ENCODE results near the gene WHRN.

DNA sequence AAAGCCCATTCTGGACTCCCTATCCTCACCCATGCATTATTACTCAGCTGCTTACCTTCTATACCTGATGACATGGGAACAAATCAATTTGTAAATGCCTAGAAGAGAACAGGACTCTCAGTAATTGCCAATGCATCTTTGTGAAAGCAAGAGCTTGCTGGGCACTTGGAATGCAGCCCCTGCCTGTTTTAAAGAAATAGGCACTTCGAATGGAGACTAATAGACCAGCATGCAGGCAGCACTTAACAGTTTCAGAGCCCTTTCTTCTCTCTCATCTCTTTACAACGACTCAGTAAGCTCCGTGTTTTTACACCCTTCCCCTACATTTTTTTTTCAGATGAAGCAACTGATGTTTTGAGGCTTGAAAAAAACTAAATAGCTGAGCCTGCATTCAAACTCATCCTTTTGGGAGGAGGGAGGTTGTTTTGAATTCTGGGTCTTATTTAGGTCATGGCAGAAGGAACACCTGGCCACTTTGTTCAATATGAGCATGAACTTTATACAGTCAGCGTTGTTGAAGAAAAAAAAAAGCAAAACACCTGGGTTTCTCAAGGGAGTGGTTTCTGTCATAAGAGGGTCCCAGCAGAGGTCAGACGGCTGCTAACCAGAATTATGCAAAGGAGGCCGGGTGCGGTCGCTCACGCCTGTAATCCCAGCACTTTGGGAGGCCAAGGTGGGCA is 34.6 kb upstream of the WHRN start:
- TF ChIP-seq, protein P1, sequence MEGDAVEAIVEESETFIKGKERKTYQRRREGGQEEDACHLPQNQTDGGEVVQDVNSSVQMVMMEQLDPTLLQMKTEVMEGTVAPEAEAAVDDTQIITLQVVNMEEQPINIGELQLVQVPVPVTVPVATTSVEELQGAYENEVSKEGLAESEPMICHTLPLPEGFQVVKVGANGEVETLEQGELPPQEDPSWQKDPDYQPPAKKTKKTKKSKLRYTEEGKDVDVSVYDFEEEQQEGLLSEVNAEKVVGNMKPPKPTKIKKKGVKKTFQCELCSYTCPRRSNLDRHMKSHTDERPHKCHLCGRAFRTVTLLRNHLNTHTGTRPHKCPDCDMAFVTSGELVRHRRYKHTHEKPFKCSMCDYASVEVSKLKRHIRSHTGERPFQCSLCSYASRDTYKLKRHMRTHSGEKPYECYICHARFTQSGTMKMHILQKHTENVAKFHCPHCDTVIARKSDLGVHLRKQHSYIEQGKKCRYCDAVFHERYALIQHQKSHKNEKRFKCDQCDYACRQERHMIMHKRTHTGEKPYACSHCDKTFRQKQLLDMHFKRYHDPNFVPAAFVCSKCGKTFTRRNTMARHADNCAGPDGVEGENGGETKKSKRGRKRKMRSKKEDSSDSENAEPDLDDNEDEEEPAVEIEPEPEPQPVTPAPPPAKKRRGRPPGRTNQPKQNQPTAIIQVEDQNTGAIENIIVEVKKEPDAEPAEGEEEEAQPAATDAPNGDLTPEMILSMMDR (IDR thresholded peaks at IDR 0.05), result no peak
- no peak for TF ChIP-seq POLR2A (IDR thresholded peaks at IDR 0.05)

Measured in tibial nerve (tissue), 3 donors.